Measurements from ENCODE around the gene TRUB2. TPM values are rescaled to one million over a fixed set of nuclear protein-coding genes. Genes with fewer than 3 reads are reported as not detected.

TRUB2 gene
- total and polyA plus RNA-seq, 12 donors: 15.0 to 68.2 (median 33.7) TPM

DNA sequence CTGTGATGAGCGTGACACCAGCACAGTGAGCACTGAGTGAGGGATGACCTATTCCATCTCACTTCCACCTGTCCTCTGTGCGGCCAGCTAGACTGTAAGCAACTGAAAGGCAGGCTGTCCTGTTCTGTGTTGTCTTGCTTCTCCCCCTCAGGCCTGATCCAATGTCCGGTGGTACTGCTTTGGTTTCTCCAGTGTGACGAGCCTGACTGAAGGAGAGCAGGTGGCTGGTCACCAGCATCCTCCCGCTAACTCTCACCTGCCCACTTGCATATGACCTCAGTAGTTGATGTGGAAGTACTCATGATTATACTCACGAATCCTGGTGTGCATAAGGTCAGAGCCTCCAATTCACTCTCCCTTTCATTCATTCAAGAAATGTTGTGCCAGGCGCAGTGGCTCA lies 15.7 kb upstream of the TRUB2 start:
- intact Hi-C loops (cut with DNase I): no loop called here
- H3K27ac ChIP-seq: no peak overlapping the region
- peaks cover 0 to 9% of the 10 kb centered on the region in 2 donors for H3K4me1 ChIP-seq (replicated peaks in 1 of 2)
- DNase-seq: no peak
- H3K27me3 ChIP-seq: no peaks in the 10 kb centered on the region
- no peaks in the 10 kb centered on the region for H3K9me3 ChIP-seq (replicated peaks in 1 of 3)
- H3K36me3 ChIP-seq (replicated peaks in 1 of 2): peaks cover 0 to 7% of the 10 kb centered on the region in 2 donors
- TF ChIP-seq, protein P1, sequence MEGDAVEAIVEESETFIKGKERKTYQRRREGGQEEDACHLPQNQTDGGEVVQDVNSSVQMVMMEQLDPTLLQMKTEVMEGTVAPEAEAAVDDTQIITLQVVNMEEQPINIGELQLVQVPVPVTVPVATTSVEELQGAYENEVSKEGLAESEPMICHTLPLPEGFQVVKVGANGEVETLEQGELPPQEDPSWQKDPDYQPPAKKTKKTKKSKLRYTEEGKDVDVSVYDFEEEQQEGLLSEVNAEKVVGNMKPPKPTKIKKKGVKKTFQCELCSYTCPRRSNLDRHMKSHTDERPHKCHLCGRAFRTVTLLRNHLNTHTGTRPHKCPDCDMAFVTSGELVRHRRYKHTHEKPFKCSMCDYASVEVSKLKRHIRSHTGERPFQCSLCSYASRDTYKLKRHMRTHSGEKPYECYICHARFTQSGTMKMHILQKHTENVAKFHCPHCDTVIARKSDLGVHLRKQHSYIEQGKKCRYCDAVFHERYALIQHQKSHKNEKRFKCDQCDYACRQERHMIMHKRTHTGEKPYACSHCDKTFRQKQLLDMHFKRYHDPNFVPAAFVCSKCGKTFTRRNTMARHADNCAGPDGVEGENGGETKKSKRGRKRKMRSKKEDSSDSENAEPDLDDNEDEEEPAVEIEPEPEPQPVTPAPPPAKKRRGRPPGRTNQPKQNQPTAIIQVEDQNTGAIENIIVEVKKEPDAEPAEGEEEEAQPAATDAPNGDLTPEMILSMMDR (IDR thresholded peaks at IDR 0.05): no peak
- TF ChIP-seq POLR2A (IDR thresholded peaks at IDR 0.05): no peak
- no peak overlapping the region for H3K4me3 ChIP-seq
- 92 to 98% (median 93%) methylated on average over 4 to 7 of the region's 7 CpGs for WGBS, 4 donors

DNA sequence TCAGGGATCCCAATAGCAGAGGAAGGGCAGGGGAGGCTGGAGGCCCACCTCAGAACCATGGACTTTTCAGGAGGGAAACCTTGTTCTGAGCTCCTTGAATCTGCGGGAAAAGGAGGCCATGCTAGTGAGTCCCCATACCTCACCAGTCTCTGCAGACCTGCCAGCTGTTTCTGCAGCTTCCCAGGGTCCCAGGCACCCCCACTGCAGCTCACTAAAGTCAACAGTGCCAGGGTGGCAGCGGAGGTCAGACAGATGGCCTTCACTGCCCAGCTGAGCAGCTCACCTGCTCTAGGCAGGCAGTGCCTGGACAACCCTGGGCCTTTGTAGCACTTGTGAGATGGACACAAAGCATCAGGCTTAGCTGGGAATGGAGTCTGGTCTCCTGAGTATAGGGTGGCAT lies 13.7 kb upstream of the TRUB2 start:
- TF ChIP-seq, protein P1 (IDR thresholded peaks at IDR 0.05): no peak
- no peak for TF ChIP-seq POLR2A (IDR thresholded peaks at IDR 0.05)
- Histone ChIP-seq H3K27me3 (no peaks in the 10 kb centered on the region), H3K36me3 (replicated peaks in 1 of 2) (peaks cover 0 to 7% of the 10 kb centered on the region in 2 donors), H3K4me3 (no peak overlapping the region), H3K27ac (no peak overlapping the region), H3K4me1 (replicated peaks in 1 of 2) (peaks cover 0 to 3% of the 10 kb centered on the region in 2 donors), H3K9me3 (replicated peaks in 1 of 3) (no peaks in the 10 kb centered on the region)
- no peak for DNase-seq
- WGBS, 4 donors: 75 to 100% (median 81%) methylated on average over 1 to 2 of the region's 2 CpGs
- intact Hi-C loops (cut with DNase I): no loop called here

DNA sequence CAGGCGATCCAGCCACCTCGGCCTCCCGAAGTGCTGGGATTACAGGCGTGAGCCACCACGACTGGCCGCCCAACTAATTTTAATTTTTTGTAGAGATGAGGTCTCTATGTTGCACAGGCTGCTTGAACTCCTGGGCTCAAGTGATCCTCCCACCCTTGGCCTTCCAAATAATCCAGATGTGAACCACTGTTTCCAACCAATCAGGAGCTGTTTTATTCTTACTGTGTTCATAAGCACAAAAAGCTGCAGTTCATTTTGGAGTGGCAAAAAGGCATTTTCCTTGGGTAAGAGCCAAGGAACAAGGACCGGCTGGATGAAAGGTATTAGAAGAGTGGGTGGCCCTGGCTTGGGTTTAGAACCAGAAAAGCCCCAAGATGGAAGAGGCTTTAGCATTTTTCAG lies 12.9 kb upstream of the TRUB2 start:
- Histone ChIP-seq H3K27ac (no peak overlapping the region), H3K36me3 (replicated peaks in 1 of 2) (peaks cover 0 to 7% of the 10 kb centered on the region in 2 donors), H3K9me3 (replicated peaks in 1 of 3) (no peaks in the 10 kb centered on the region), H3K4me3 (no peak overlapping the region), H3K4me1 (replicated peaks in 1 of 2) (no peaks in the 10 kb centered on the region), H3K27me3 (no peaks in the 10 kb centered on the region)
- TF ChIP-seq, protein P1 (IDR thresholded peaks at IDR 0.05): no peak
- TF ChIP-seq POLR2A (IDR thresholded peaks at IDR 0.05): no peak
- WGBS, 4 donors: 80 to 94% (median 88%) methylated on average over 6 to 7 of the region's 7 CpGs
- intact Hi-C loops (cut with DNase I): no loop called here
- DNase-seq: no peak

DNA sequence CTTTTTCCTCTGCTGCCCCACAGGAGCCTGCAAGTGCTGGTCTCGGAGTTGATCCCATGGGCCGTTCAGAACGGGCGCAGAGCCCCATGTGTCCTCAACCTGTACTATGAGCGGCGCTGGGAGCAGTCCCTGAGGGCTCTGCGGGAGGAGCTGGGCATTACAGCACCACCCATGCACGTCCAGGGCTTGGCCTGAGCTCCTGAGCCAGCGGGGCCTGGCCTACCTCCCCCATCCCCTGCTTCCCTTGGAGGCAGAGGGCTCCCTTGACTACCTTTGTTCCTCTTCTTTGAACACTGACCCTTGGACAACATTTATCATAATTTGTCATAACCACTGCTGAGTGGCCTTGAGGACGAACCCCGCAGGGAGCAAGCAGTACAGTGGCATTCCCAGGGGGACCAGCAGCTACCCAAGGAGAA lies 11.2 kb upstream of the TRUB2 start:
- intact Hi-C loops (cut with DNase I): no loop called here
- H3K4me3 ChIP-seq: no peak overlapping the region
- peaks cover 5% of the 10 kb centered on the region in 2 donors for H3K4me1 ChIP-seq (replicated peaks in 1 of 2)
- WGBS, 4 donors: 67 to 74% (median 72%) methylated on average over 3 to 11 of the region's 11 CpGs
- no peak for DNase-seq
- no peak overlapping the region for H3K27ac ChIP-seq
- H3K9me3 ChIP-seq (replicated peaks in 1 of 3): no peaks in the 10 kb centered on the region
- TF ChIP-seq, protein P1 (IDR thresholded peaks at IDR 0.05): no peak
- no peaks in the 10 kb centered on the region for H3K27me3 ChIP-seq
- peaks cover 0 to 10% of the 10 kb centered on the region in 2 donors for H3K36me3 ChIP-seq (replicated peaks in 1 of 2)

Measured in adrenal gland (tissue), 12 donors.